ENCODE measurements around the gene OR6X1. TPM values are rescaled to one million over a fixed set of nuclear protein-coding genes. Genes with fewer than 3 reads are reported as not detected.

The OR6X1 gene
- total RNA-seq, 1 donor = not detected

Small RNAs within 50 kb of the gene (small RNA-seq; reads per million reads assigned to genes)
- gene RNU1-21P = not detected

Other genes starting within 250 kb of the OR6X1 start
- under 0.01 TPM for gene SCN3B, start 99.9 kb downstream of the OR6X1 start, total RNA-seq
- gene ZNF202, start 12.9 kb downstream of the OR6X1 start, total RNA-seq = 9.4 TPM
- under 0.01 TPM for gene OR6M1, start 51.8 kb upstream of the OR6X1 start, total RNA-seq
- not detected for gene TMEM225, start 131.2 kb upstream of the OR6X1 start, total RNA-seq
- not detected for gene OR8D4, start 147.6 kb upstream of the OR6X1 start, total RNA-seq
- 0.27 TPM for gene OR4D5, start 185.1 kb upstream of the OR6X1 start, total RNA-seq
- not detected for gene OR6T1, start 189.3 kb upstream of the OR6X1 start, total RNA-seq
- under 0.01 TPM for gene OR10S1, start 223.3 kb upstream of the OR6X1 start, total RNA-seq
- gene OR10G6, start 240.6 kb upstream of the OR6X1 start, total RNA-seq = under 0.01 TPM